Neural crest cell (in vitro differentiated cells): ENCODE measurements around the gene SOWAHA. TPM values are rescaled to one million over a fixed set of nuclear protein-coding genes. Genes with fewer than 3 reads are reported as not detected.
"Not testable (repeated sequence)": the region's sequence is repeated elsewhere in the genome, so short reads cannot be mapped to it uniquely, and the experiment has no call there.

Experiments
- DNase-seq: peaks from one replicate; pipeline ENCODE4 v3.0.0; 2021; ENCODE audit warnings: low read depth, mixed read lengths, low spot score
- H3K27ac Mint-ChIP-seq: one replicate; pipeline ENCODE4 v1.8.0; 2021; ENCODE audit warnings: mild to moderate bottlenecking, mixed read lengths; ENCODE audit not compliant: unreplicated experiment
- H3K27me3 Mint-ChIP-seq: 2 replicates; pipeline ENCODE4 v1.8.0; 2021; ENCODE audit warnings: low read depth, mild to moderate bottlenecking, mixed read lengths
- H3K36me3 Mint-ChIP-seq: 2 replicates; pipeline ENCODE4 v1.8.0; 2021; ENCODE audit warnings: low read depth, mild to moderate bottlenecking, mixed read lengths
- H3K4me1 Mint-ChIP-seq: 2 replicates; pipeline ENCODE4 v1.8.0; 2021; ENCODE audit warnings: mixed read lengths
- H3K4me3 Mint-ChIP-seq: one replicate; pipeline ENCODE4 v1.8.0; 2021; ENCODE audit warnings: mild to moderate bottlenecking, mixed read lengths
- H3K9me3 Mint-ChIP-seq: 2 replicates; pipeline ENCODE4 v1.8.0; 2021; ENCODE audit warnings: mixed read lengths
- total RNA-seq: library from RNA; stranded (reverse); gene quantifications from 2 replicates; pipeline ENCODE4 v1.2.1, GENCODE V29; 2021
- TF ChIP-seq, protein P1 (sequence below): fragments of 200-600 bp; sonication (generic); conservative IDR thresholded peaks from 2 replicates; pipeline ENCODE4 v1.5.0; 2021; ENCODE audit warnings: antibody characterized with exemption, mild to moderate bottlenecking

Gene SOWAHA
- total RNA-seq, 1 donor from 2014 or later: not detected

DNA sequence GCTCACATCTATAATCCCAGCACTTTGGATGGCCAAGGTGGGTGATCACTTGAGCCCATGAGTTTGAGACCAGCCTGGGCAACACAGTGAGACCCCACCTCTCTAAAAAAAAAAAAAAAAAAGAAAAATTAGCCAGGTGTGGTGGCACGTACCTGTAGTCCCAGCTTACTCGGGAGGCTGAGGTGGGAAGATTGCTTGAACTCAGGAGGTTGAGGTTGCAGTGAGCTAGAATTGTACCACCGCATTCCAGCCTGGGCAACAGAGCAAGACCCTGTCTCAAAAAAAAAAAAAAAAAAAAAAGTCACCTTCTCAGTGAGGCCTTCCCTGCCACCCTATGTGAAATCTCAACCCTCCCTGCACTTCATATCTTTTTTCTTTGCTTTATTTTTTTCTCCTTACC, 22.1 kb upstream of the SOWAHA start:
- no peak for DNase-seq
- Mint-ChIP-seq H3K36me3 (no peaks in the 10 kb centered on the region), H3K27ac (no peak overlapping the region), H3K27me3 (peaks cover 6% of the 10 kb centered on the region), H3K4me1 (peaks cover 9% of the 10 kb centered on the region), H3K9me3 (no peaks in the 10 kb centered on the region), H3K4me3 (no peak overlapping the region)
- TF ChIP-seq, protein P1, sequence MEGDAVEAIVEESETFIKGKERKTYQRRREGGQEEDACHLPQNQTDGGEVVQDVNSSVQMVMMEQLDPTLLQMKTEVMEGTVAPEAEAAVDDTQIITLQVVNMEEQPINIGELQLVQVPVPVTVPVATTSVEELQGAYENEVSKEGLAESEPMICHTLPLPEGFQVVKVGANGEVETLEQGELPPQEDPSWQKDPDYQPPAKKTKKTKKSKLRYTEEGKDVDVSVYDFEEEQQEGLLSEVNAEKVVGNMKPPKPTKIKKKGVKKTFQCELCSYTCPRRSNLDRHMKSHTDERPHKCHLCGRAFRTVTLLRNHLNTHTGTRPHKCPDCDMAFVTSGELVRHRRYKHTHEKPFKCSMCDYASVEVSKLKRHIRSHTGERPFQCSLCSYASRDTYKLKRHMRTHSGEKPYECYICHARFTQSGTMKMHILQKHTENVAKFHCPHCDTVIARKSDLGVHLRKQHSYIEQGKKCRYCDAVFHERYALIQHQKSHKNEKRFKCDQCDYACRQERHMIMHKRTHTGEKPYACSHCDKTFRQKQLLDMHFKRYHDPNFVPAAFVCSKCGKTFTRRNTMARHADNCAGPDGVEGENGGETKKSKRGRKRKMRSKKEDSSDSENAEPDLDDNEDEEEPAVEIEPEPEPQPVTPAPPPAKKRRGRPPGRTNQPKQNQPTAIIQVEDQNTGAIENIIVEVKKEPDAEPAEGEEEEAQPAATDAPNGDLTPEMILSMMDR: no peak

DNA sequence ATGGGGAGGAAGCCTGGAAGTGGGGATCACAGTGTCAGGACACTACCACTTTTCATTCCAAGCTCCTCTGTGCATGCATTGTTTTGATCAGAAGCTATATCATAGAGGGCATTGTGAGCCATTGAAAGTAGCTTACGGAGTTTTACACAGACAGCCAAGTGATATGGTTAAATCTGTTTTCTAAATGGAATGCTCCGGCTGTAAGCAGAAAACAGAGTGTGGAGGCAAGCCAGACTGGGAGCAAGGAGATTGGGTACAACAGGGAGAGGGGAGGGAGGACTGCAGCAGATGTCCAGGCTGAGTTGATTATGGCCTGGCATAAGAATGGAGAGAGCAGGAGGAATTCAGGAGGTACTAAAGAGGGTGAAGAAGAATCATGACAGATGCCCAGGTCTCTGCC, 15.5 kb upstream of the SOWAHA start:
- DNase-seq: no peak
- Mint-ChIP-seq H3K27me3 (peaks cover 4% of the 10 kb centered on the region), H3K9me3 (no peaks in the 10 kb centered on the region)

DNA sequence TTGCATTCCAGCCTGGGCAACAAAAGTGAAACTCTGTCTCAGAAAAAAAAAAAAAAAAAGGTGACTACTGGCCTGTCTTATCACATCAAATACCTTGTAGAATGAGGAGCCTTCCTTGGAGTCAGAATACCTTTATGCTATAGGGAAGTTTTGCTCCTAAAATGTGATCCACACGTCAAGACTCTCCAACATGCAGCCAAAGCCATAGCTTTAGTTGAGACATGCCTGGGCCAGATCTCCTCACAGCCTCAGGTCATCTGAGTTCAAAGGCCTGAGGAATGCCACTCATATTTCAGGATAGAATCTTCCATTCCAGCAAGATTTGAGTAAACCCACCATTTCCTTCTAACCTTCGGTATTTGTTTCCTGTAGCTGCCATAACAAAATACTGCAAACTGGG, 13.7 kb upstream of the SOWAHA start:
- Mint-ChIP-seq H3K4me3 (no peak overlapping the region), H3K36me3 (no peaks in the 10 kb centered on the region), H3K4me1 (peaks cover 29% of the 10 kb centered on the region), H3K27ac (no peak overlapping the region), H3K27me3 (peaks cover 4% of the 10 kb centered on the region), H3K9me3 (no peaks in the 10 kb centered on the region)
- DNase-seq: no peak
- TF ChIP-seq, protein P1: no peak

More for the DNA sequence above, 15.5 kb upstream of the SOWAHA start:
- Mint-ChIP-seq H3K4me3 (peak overlapping the region; percentile 7), H3K4me1 (peaks cover 29% of the 10 kb centered on the region), H3K27ac (no peak overlapping the region), H3K36me3 (no peaks in the 10 kb centered on the region)
- TF ChIP-seq, protein P1: no peak

DNA sequence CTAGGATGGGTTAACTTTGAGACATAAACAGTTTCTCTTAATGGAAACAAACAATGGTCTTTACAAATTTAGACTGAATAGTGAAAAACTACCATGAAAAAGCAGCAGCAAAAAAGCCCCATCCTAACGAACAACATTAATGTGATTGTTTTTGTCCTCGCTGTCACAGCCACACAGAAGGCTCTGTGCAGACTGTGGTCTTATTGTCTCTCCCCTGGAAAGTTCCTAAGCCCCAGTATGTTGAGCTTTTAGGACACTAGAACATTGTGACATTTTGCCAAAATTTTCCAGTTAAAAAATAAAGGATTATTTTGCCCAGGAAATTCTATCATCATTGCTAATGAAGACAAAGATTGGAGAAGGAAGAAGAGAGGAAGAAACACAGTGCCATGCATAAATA, 12.6 kb upstream of the SOWAHA start:
- Mint-ChIP-seq H3K27ac (no peak overlapping the region), H3K4me1 (peaks cover 29% of the 10 kb centered on the region), H3K9me3 (no peaks in the 10 kb centered on the region), H3K36me3 (no peaks in the 10 kb centered on the region), H3K4me3 (no peak overlapping the region), H3K27me3 (peaks cover 4% of the 10 kb centered on the region)
- DNase-seq: no peak
- TF ChIP-seq, protein P1: no peak

DNA sequence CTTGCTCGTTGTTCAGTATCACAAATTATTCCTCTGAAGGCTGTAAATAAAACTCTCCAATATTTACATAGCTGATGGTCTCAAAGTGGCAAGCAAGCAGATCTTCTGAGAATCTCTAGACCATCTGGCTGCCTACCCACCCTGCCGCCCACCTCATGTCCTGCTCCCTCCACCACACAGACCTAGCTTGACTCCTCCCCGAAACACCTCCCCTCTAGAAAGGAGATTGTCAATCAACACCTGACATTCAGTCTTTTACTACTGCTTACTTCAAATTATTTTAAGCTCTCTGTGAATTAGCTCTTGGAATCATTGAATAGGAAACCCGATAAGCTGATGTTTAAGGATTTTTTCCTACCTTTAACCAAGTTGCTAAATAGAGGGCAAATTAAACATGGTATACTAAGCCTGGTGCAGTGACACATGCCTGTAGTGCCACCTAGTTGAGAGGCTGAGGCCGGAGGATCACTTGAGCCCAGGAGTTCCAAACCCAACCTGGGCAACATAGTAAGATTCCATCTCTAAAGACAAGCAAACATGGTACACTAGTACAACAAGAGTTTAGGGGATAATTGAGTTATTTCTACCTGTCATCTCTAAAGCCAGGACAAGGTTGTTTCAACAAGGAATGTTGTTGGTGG, 10.9 kb upstream of the SOWAHA start:
- H3K27me3 Mint-ChIP-seq: peaks cover 4% of the 10 kb centered on the region
- H3K4me3 Mint-ChIP-seq: no peak overlapping the region
- DNase-seq: no peak
- TF ChIP-seq, protein P1: no peak
- peaks cover 33% of the 10 kb centered on the region for H3K4me1 Mint-ChIP-seq
- no peaks in the 10 kb centered on the region for H3K36me3 Mint-ChIP-seq
- H3K27ac Mint-ChIP-seq: no peak overlapping the region
- H3K9me3 Mint-ChIP-seq: no peaks in the 10 kb centered on the region

DNA sequence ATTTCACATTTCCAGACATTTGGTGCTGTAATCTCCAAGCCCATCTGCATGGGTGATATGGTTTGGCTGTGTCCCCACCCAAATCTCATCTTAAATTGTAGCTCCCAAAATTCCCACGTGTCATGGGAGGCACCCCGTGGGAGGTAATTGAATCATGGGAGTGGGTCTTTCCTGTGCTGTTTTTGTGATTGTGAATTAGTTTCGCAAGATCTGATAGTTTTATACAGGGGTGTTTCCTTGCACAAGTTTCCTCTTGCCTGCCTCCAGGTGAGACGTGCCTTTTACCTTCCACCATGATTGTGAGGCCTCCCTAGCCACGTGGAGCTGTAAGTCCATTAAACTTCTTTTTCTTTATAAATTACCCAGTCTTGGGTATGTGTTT, 10.4 kb upstream of the SOWAHA start:
- H3K4me3 Mint-ChIP-seq, H3K36me3 Mint-ChIP-seq, H3K27ac Mint-ChIP-seq, H3K27me3 Mint-ChIP-seq, H3K9me3 Mint-ChIP-seq, DNase-seq: not testable (repeated sequence)
- H3K4me1 Mint-ChIP-seq: peaks cover 35% of the 10 kb centered on the region

DNA sequence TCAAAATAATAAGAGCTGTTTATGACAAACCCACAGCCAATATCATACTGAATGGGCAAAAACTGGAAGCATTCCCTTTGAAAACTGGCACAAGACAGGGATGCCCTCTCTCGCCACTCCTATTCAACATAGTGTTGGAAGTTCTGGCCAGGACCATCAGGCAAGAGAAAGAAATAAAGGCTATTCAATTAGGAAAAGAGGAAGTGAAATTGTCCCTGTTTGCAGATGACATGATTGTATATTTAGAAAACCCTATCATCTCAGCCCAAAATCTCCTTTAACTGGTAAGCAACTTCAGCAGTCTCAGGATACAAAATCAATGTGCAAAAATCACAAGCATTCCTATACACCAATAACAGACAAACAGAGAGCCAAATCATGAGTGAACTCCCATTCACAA, 8.9 kb upstream of the SOWAHA start:
- H3K4me3 Mint-ChIP-seq, H3K9me3 Mint-ChIP-seq, H3K36me3 Mint-ChIP-seq, H3K27ac Mint-ChIP-seq, DNase-seq: not testable (repeated sequence)
- peaks cover 29% of the 10 kb centered on the region for H3K4me1 Mint-ChIP-seq
- peaks cover 16% of the 10 kb centered on the region for H3K27me3 Mint-ChIP-seq

DNA sequence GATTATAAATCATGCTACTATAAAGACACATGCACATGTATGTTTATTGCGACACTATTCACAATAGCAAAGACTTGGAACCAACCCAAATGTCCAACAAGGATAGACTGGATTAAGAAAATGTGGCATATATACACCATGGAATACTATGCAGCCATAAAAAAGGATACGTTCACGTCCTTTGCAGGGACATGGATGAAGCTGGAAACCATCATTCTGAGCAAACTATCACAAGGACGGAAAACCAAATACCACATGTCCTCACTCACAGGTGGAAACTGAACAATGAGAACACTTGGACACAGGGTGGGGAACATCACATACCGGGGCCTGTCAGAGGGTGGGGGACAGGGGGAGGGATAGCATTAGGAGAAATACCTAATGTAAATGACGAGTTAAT, 7.2 kb upstream of the SOWAHA start:
- not testable (repeated sequence) for DNase-seq, H3K36me3 Mint-ChIP-seq, H3K9me3 Mint-ChIP-seq, H3K4me3 Mint-ChIP-seq
- Mint-ChIP-seq H3K4me1 (peaks cover 15% of the 10 kb centered on the region), H3K27me3 (peaks cover 32% of the 10 kb centered on the region), H3K27ac (peak overlapping the region; percentile 39)

DNA sequence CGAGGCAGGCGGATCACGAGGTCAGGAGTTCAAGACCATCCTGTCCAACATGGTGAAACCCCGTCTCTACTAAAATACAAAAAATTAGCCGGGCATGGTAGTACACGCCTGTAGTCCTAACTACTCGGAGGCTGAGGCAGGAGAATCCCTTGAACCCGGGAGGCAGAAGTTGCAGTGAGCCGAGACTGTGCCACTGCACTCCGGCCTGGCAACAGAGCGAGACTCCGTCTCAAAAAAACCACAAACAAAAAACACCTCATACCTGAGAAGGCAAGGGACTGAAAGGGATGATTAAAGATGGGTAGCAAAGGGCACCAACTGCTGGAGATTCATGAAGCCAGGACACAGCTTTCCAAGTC, 6.3 kb upstream of the SOWAHA start:
- not testable (repeated sequence) for H3K4me3 Mint-ChIP-seq, H3K9me3 Mint-ChIP-seq, DNase-seq, H3K4me1 Mint-ChIP-seq, H3K36me3 Mint-ChIP-seq
- Mint-ChIP-seq H3K27me3 (peaks cover 41% of the 10 kb centered on the region), H3K27ac (peak overlapping the region; percentile 9)
